Sigmoid colon (tissue), 4 donors: ENCODE results near the gene SAMD14.

Experiments used
- POLR2A ChIP-seq, 2 donors: fragments of 450-650 bp; IDR thresholded peaks; one replicate each; pipeline ENCODE4 v1.6.1; 2016; ENCODE audit warnings: antibody characterized with exemption in 2 of 2, mild to moderate bottlenecking in 2 of 2, moderate library complexity in 2 of 2
- POLR2AphosphoS5 ChIP-seq, 4 donors: sonication (generic); formaldehyde crosslinking; IDR thresholded peaks; one replicate each; pipeline ENCODE4 v1.6.1; 2017; ENCODE audit warnings: antibody characterized with exemption in 4 of 4
- TF ChIP-seq, protein P1 (sequence below), 4 experiments: fragments of 450-650 bp in 3 of 4; fragments of 200-600 bp in 1 of 4; IDR thresholded peaks; one replicate each; pipeline ENCODE4 v1.5.1; 2016 to 2019; ENCODE audit warnings: antibody characterized with exemption in 4 of 4, mild to moderate bottlenecking in 3 of 4, moderate library complexity in 2 of 4

DNA sequence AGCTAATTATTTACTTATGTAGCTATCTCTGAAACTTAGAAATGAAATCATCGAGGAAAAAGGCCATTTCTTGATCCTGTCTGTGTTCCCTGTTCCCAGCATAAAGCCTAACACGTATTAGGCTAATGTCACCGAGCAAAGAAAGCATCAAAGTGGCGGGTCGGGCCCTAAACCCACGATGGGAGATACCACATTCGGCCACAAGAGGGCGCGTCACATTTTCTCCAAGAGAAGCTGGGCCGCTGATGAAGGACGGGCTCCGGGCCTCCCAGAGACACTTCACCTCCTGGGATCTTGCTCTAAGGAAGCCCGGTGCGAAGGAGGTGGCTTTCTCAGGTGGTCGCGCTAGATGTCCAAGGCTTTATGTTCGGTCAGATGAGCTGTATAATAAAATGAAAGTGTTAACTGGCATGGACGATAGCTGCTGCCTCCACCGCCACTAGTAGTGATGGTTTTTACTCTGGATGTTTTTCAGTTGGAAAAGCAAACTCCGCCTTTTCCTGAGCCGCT is 35.7 kb downstream of the SAMD14 start:
- TF ChIP-seq, protein P1, sequence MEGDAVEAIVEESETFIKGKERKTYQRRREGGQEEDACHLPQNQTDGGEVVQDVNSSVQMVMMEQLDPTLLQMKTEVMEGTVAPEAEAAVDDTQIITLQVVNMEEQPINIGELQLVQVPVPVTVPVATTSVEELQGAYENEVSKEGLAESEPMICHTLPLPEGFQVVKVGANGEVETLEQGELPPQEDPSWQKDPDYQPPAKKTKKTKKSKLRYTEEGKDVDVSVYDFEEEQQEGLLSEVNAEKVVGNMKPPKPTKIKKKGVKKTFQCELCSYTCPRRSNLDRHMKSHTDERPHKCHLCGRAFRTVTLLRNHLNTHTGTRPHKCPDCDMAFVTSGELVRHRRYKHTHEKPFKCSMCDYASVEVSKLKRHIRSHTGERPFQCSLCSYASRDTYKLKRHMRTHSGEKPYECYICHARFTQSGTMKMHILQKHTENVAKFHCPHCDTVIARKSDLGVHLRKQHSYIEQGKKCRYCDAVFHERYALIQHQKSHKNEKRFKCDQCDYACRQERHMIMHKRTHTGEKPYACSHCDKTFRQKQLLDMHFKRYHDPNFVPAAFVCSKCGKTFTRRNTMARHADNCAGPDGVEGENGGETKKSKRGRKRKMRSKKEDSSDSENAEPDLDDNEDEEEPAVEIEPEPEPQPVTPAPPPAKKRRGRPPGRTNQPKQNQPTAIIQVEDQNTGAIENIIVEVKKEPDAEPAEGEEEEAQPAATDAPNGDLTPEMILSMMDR (IDR thresholded peaks at IDR 0.05): peak; percentile 81 to 97 (median 90)
- TF ChIP-seq POLR2AphosphoS5 (IDR thresholded peaks at IDR 0.05): peak in 2 of 4 donors; percentile 18 to 23
- TF ChIP-seq POLR2A (IDR thresholded peaks at IDR 0.05): no peak
